GM19238 (cell line): ENCODE data around the gene EME2.

Source experiments
- DNase-seq: peaks from one replicate; pipeline ENCODE4 v3.0.0; 2011; ENCODE audit warnings: low spot score; ENCODE audit not compliant: insufficient read length

Gene EME2

GRCh38 chr16:1766701-1767100 is 5.9 kb upstream of the EME2 start:
- no peak for DNase-seq

GRCh38 chr16:1767116-1767994 is 5.3 kb upstream of the EME2 start:
- DNase-seq, result no peak

DNA sequence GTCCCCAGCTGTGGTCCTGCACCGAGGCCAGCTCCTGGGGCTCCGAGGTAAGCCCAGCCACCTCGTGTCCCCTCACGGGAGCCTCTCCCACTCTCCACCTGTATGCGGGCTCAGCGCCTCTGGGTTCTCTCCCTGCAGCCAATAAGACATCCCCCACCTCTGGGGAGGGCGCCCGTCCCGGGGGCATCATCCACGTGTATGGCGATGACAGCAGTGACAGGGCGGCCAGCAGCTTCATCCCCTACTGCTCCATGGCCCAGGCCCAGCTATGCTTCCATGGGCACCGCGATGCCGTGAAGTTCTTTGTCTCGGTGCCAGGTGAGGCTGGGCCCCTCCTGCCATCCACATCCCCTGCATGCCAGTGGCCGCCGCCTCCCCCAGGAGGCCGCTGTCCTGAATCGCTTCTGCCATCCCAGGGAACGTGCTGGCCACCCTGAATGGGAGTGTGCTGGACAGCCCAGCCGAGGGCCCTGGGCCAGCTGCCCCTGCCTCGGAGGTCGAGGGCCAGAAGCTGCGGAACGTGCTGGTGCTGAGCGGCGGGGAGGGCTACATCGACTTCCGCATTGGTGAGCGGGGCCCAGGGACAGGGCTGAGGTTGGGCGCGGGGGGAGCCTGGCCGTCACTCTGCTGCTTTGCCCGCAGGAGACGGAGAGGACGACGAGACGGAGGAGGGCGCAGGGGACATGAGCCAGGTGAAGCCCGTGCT is 4.4 kb upstream of the EME2 start:
- DNase-seq, result no peak

- DNase-seq, result no peak
Measured at GRCh38 chr16:1768767-1769401, 3.7 kb upstream of the EME2 start.

- no peak for DNase-seq
Measured at GRCh38 chr16:1769402-1770300, 3.0 kb upstream of the EME2 start.

- peak; percentile 69 for DNase-seq
Measured at GRCh38 chr16:1770328-1771187, 2.1 kb upstream of the EME2 start.

GRCh38 chr16:1771188-1771863 is 1.3 kb upstream of the EME2 start, which contains the start of gene NME3:
Gene NME3 (minus strand): TSS chr16:1771543. CDS start chr16:1771534, 9 bp downstream.
- peak; percentile 92 for DNase-seq

- no peak for DNase-seq
Measured at GRCh38 chr16:1771864-1772361, 697 bp upstream of the EME2 start.

GRCh38 chr16:1772908-1773702 is 495 bp downstream of the EME2 start, which contains the start of gene MRPS34:
Gene MRPS34 (minus strand): TSS chr16:1773134. CDS start chr16:1773119, 15 bp downstream.
- peak; percentile 89 for DNase-seq

GRCh38 chr16:1773703-1774447 is 1.3 kb downstream of the EME2 start:
- DNase-seq, result no peak

DNA sequence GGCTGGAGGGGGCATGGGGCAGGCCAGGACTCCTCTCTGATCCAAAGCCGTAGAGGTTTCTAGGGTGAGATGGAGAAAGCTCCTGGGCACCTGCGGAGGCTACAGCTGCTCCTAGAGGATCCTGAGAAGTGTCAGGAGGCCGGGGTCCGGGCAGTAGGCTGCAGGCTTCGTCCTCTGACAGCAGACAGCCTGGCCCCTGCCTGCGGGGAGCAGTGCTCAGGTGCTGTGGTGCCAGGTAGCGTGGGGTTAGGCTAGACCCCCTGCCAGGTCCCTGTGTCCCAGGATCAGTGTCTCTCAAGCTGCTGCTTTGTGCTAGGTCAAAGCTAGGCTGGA is 1.8 kb downstream of the EME2 start:
- DNase-seq, result no peak

DNA sequence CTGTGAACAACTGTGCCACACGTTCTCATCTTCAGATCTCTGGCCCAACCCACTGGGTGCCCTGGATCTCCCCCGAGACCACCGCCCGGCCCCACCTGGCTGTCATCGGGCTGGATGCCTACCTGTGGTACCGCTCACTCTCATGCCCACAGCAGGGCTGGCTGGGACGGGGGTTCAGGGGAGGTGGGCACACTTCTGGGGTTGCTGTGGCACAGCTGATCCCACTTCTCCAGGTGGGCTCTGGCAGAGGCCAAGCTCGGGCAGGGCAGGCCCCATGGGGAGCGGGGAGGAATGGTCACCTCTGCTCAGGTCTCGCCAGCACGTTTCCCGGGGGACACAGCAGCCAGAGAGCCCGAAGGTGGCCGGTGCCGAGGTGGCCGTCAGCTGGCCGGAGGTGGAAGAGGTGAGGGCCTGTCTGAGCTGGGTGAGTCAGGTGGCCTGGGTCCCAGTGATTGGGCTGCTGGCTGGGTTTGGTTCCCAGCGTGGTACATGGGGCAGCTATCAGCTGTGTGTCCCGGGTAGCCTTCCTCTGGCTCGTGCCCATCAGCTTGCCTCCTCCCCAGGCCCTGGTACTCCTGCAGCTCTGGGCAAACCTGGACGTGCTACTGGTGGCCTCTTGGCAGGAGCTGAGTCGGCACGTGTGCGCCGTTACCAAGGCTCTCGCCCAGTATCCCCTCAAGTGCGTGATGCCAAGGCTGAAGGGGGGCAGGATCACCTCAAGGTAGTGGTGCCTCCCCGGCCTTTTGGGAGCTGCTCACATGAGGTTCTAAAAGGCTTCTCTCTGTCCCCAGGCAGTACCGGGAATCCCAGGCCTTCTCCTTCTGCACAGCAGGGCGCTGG is 2.6 kb downstream of the EME2 start:
- DNase-seq, result no peak

- DNase-seq, result no peak
Measured at GRCh38 chr16:1775846-1776671, 3.4 kb downstream of the EME2 start.

DNA sequence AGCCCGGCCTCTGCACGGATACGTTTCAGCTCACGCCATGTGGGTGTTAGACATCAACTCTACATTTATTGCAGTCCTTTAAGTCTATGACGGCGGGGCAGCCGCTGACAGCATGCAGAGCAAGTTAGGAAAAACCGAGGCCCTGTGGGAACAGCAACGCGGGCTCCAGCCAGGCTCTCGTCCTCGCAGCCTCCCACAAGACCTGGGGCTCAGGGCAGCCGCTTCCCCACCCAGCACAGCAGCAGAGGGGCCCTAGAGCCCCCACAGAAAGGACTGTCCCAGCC is 4.0 kb downstream of the EME2 start:
- DNase-seq, result no peak

DNA sequence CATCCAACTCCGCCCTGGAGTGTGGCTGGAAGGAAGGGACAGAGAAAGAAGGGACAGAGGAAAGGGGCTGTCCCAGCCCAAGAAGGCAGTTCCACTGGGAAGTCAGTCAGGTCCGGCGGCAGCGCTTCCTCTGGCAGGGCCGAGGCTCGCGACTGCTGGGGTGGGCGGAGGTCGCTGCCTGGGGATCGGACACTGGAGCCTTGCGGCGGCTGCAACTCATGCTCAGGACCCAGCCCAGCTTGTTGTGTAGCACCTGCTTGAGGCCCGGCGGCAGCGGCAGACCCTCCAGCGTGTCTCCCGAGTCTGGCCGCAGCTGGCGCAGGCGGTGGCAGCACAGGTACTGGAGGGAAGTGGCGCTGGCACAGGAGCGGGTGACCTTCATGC is 4.4 kb downstream of the EME2 start:
- no peak for DNase-seq
